Germinal center (tissue), 1 donor: Measurements from ENCODE around the gene CNIH3.
"Not testable (repeated sequence)": the region's sequence is repeated elsewhere in the genome, so short reads cannot be mapped to it uniquely, and the experiment has no call there.

Source experiments
- DNase-seq: peaks from one replicate; pipeline ENCODE4 v3.0.0; 2012; ENCODE audit warnings: mixed read lengths, low spot score

Gene CNIH3

DNA sequence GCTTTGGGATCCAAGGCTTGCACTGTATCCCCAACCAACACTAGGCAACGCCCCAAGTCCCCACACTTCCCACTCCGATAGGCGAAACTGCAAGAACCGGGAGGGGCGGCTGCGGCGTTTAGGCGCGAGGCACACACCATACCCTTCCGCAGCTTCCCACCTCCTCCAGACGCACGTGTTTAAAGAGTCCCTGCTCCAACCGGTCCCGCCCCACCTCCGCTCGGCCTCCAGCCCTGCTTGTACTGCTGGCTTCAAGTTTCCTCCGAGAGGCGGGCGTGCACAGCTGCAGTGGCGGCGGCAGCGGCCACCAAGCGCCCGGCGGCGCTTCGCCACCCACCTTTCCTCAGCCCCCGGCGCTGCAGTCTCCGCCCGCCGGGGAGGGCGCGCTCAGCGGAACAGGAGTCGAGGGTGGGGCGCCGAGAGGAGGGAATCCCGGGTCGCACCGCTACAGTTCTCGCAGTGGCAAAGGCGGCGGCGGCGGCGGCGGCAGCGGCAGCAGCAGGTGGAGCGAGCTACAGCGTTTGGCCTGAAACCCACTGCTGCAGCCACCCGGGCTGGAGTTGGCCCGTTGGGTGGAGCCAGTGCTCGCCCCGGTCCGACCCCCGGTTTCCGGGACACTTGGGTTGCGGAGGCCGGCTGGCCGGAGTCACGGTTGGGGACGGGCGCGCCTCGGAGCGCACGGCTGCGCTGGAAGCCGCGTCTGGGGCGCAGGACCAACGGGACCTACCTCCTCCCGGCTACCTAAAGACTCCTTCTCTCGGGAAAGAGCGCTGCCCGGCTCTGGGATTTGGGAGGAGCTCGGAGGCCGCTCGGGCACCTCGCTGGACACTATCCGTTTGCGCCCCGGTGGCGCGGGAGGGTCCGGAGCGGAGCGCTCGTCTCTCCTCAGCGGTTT is at the start of gene CNIH3:
Gene CNIH3 (plus strand): TSS at position 457 of the 895 bp plus-strand sequence. CDS start 858 bp downstream, outside the sequence.
- DNase-seq = peak; percentile 12

DNA sequence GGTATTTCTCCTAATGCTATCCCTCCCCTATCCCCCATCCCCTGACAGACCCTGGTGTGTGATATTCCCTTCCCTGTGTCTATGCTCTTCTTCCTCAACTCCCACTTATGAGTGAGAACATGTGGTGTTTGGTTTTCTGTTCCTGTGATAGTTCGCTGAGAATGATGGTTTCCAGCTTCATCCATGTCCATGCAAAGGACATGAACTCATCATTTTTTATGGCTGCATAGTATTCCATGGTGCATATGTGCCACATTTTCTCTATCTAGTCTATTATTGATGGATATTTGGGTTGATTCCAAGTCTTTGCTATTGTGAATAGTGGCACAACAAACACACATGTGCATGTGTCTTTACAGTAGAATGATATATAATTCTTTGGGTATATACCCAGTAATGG is 49.6 kb upstream of the CNIH3 start:
- DNase-seq = not testable (repeated sequence)

DNA sequence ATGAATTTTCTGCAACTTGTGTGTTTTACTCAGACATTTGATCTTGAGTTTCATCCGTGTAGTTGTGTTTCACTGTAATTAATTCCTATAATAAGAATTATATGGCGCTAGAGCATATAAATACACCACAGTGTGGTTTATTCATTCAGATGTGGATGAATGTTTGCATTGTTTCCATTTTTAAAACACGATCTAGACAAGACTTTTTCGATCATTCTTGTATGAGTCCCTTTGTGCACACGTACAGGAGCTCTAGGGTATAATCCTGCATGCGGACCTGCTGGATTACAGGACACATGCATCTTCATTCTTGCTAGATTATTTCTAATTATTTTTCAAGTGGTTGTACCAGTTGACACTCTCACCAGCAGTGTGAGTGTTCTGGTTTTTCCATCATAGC is 46.8 kb upstream of the CNIH3 start:
- DNase-seq = no peak

GRCh38 chr1:224571975-224572374 is 44.1 kb upstream of the CNIH3 start:
- DNase-seq = not testable (repeated sequence)

- no peak for DNase-seq
These were observed 36.6 kb upstream of the CNIH3 start for GRCh38 chr1:224579526-224579925.

DNA sequence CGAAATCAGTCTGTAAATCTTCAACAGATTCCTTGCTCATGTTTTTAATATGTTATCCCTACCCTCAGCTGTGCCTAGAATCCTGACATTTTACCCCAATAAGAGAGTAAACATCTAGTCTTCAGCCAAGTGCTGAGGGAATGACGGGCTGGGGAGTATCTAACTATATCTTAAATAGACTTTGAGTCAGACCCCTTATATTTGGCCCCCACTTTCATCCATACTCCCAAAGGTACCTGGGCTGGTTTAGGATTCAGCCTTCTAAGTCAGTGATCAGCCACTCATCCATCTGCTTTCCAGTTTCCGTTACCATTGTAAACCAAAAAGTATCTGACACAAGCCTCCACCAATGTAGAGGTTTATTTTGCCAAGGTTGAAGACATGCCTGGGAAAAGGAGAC is 36.1 kb upstream of the CNIH3 start:
- no peak for DNase-seq

DNA sequence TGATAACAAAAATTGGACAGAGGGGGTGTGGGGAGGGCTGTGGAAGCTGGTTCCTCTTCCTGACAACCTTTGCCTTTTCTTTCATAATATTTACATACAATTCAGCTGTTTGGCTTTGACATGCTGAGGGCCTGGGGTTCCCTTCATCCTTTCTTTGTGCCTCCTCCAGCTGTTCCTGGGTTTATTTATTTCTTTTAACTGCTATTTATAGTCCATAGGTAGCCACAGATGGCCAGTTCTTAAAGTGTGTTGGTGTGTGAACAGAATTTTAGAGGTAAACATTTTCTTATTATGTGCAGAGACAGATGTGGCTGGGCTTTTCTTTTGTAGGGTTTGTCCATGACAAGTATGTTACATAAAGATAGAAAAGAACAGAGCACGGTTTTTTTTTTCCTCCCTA is 34.1 kb upstream of the CNIH3 start:
- no peak for DNase-seq

- DNase-seq = no peak
These were observed 32.3 kb upstream of the CNIH3 start for GRCh38 chr1:224583774-224584173.

DNA sequence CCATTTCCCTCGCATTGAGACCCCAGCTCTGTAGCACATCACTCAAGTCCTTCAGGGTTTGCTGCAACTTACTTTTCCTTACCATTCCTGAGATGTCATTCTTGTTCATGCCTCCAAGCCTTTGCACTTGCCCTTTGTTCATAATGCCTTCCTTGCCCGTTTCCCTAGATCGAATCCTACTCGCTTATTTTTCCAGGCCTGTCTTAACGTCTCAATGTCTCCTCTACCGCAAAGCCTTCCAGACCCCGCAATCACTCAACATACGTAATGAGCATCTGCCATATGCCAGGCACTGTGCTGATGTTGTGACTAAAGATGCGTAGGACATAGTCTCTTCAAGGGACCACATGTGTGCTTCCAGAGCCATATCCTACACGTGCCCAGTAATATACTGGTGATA is 31.1 kb upstream of the CNIH3 start:
- DNase-seq = no peak

DNA sequence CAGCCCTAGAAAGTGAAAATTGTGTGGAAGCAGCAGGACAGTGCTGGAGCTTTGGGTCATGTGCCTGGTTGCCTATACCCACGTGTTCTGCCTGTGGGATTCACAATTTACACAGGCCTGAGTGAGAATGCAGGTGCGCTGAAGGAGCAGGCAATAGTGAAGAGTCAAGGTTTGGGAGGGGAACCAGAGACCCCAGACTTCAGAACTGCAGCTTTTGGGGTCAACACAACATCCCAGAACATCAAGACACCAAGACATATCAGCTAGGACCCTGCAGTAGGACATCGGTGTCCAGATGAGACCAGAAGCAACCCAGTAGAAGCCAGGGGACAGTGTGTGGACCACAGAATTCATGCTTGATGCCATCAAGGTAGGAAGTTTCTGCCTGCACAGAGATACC is 29.1 kb upstream of the CNIH3 start:
- DNase-seq = no peak

- DNase-seq = no peak
These were observed 27.6 kb upstream of the CNIH3 start for GRCh38 chr1:224588515-224588914.

GRCh38 chr1:224589006-224589405 is 27.1 kb upstream of the CNIH3 start:
- no peak for DNase-seq

GRCh38 chr1:224591326-224591725 is 24.8 kb upstream of the CNIH3 start:
- DNase-seq = no peak

- DNase-seq = no peak
These were observed 23.2 kb upstream of the CNIH3 start for GRCh38 chr1:224592636-224593582.

DNA sequence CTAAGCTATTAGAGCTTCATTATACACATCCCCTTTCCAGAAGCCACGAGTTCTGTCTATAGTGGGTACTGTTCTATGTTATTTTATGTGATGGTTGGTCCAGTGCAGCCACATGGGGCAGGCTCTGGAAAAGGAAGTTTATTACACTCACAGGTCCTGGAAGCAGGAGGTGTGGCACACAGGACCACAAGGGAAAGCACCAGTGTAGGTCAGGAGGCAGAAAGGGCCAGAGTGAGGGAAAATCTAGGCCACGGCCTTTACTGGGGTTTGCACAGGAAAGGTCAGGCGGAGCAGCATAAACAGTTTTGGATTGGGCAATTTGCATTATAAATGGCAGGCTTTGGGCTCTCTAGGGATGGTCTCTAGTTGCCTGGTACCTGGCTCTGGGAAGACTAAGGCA is 21.8 kb upstream of the CNIH3 start:
- DNase-seq = no peak

DNA sequence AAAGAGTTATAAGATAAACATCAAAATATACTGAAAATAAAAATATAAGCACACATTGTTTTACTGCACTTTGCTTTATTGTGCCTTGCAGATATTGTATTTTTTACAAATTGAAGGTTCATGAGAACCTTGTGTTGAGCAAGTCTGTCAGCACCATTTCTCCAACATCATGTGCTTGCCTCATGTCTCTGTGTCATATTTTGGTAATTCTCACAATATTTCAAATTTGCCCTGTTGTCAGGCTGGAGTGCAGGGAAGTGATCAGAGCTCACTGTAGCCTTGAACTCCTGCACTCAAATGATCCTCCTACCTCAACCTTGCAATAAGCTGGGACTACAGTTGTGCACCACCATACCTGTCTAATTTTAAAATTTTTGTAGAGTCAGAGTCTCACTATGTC is 21.3 kb upstream of the CNIH3 start:
- DNase-seq = no peak

GRCh38 chr1:224605482-224606181 is 10.5 kb upstream of the CNIH3 start:
- DNase-seq = no peak

DNA sequence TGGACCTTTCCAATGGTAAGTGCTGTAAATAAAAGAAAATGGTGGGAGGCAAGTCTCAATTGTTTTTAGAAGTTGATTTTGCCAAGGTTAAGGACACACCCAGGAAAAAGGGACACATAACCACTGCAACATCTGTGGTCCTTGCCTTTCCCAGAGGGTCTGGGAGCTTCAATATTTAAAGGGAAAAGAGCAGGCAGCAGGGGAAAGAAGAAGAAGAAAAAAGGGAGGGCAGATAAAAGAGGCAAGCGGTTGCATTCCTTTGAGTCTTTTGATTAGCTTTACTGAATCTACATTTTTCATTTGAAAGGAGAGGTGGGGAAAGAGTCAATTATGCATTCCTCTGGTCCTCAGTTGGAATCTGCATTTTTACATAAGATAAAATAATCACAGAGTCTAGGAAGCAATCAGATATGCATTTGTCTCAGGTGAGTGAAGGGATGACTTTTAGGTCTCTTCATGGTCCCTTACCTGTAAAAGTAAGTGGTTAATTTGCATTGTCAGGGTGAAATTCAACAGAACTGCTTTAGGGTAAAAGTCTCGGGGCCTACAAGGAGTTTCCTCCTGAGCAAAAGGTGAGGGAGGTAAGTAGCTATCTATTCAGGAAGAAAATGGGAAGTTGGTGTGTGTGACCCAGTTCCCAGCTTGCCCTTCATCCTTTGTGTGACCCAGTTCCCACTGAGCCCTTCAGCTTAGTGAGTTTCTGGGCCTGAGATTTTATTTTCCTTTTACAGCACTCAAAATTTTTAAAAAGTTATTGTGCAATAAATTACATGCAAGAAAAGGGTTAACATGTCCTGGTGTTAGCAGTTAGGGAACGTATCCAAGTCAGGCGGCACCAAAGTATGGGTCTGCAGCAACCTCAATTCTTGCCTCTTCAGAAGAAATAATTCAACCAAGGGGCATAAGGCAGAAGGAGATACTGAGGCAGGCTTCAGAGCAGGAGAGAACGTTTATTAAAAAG is 8.6 kb upstream of the CNIH3 start:
- DNase-seq = no peak

DNA sequence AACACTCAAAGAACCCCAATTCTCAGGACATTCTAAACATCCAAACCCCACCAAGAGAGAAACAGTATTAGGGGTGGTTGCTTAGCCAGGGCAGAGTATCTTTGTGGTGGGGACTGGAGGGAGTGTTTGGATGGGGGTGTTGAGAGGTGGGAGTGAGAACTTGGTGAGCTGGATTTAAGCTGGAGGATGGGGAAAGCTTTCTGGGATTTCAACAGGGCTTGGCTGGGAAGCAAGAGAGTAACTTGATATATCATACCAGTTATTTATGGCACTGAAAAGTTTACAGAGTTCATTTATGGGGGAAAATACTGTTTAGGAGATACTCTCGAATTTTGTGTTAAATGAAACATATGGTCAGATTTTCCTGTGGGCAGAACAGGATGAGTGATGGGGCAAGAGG is 6.8 kb upstream of the CNIH3 start:
- no peak for DNase-seq

DNA sequence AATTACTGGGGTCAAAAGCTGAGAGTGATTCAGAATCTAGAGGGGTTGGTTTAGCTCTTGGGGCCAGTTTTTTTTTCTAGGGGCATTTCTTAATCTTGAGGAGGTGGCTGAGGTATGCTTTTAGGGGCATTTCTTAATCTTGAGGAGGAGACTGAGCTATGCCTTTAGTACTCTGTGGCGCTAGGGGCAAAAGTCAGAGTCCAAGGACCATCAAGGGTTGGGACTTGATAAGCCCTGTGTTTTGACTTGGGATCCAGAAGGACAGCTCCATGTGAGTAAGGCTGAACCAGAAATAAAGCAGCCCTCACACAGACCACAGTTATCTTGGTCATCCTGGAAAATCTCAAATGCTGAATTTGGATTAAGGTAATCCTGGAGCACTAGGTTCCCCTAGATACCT is 3.9 kb upstream of the CNIH3 start:
- DNase-seq = no peak

GRCh38 chr1:224613486-224613885 is 2.6 kb upstream of the CNIH3 start:
- no peak for DNase-seq
